GM19193 (cell line): ENCODE measurements around the gene HCRTR1.

Experiments used
- POLR2A ChIP-seq: IDR thresholded peaks from 4 replicates; pipeline ENCODE4 v1.6.1; 2011; ENCODE audit not compliant: insufficient read depth, insufficient read length; ENCODE audit errors: extremely low read depth

HCRTR1 gene

DNA sequence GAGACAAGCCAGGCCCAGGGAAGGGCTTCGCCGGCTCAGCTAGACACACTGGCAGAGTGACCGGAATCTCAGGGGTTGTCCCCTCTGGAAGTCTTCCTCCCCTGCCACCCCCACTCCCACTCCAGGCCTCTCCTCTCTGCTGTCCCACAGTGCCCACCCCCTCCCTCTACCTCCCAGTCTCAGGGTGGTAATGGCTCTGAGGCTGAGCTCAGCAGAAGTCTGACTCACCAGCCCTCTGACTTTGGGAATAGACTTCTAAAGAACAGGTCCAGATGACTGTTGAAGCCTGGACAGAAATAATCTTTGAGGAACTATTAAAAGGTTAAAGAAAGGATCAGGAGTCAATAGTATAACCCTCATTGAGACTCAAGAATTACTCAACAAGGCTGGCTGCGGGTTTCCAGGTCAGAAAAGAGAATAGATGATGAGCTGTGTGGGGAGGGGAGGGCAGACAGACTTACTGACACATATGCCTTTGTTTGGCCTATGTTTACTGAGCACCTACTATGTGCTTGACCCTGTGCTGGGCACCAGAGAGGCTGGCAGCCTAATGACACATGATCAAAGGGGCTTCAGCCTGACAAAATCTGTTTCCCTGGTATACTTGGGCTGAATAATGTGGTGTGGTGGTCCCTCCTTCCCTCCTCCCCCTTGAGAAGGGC is 8.2 kb downstream of the HCRTR1 start:
- TF ChIP-seq POLR2A = no peak

DNA sequence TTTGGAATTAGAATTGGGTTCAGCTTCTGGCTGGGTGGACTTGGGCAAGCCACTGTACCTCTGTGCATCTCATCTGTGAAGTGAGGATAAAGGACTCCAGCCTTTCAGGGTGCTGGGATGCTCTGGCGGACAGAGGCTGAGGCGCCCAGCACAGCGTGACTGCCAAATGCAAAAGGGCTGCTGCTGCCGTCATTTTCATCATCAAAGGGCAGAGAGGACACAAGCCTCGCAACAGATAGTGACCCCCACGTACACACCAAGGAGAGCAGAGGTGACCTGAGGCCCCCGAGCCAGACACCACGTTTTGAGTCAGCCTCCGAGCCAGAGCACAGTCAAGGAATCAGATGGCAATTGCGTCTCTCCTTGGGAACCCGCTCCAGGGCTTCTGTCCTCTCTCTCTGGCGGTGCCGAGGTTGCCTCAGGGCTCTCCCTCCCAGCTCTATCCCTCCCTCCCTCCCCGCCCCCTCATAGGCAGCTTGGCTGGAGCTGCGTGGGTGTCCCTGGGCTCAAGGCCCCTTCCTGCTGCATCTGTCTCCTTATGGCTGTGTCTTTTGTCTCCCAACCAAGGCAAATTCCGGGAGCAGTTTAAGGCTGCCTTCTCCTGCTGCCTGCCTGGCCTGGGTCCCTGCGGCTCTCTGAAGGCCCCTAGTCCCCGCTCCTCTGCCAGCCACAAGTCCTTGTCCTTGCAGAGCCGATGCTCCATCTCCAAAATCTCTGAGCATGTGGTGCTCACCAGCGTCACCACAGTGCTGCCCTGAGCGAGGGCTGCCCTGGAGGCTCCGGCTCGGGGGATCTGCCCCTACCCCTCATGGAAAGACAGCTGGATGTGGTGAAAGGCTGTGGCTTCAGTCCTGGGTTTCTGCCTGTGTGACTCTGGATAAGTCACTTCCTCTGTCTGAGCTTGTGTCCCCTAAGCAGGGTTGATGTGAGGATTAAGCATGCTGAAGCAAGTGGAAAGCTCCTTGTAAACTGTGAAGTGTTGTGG is 9.0 kb downstream of the HCRTR1 start:
- TF ChIP-seq POLR2A = no peak

GRCh38 chr1:31627301-31627929 is 9.9 kb downstream of the HCRTR1 start:
- TF ChIP-seq POLR2A = no peak

DNA sequence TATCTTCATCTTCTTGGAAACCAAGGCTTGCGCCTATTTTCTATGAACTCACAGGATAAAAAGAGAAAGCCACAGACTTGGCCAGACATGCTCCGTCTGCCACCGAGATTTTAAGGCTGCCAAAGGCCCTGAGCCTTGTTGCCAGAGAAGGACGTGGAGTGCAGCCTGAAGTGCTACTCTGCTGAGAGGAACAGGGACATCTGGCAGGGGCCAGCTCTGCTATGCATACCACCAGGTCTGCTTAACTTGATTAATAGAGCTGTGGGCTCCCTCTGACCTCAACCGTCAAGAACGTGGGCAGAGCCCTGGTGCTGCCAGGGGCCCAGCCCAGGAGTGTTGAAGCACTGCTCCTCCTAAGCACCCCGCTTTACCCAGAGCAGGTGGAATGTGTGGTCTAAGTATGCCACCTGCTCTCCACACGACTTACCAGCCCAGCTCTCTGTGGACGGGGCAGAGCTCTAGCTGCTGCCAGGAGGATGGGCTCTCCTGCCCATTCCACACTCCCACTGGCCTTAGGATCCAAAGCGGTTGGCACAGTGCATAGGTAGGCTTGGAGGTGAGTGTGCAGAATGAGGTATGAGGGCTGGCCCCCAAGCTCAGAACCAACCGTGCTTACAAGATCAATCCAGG is 10.6 kb downstream of the HCRTR1 start:
- no peak for TF ChIP-seq POLR2A

- TF ChIP-seq POLR2A = no peak
These were observed 11.6 kb downstream of the HCRTR1 start for GRCh38 chr1:31628931-31629556.

DNA sequence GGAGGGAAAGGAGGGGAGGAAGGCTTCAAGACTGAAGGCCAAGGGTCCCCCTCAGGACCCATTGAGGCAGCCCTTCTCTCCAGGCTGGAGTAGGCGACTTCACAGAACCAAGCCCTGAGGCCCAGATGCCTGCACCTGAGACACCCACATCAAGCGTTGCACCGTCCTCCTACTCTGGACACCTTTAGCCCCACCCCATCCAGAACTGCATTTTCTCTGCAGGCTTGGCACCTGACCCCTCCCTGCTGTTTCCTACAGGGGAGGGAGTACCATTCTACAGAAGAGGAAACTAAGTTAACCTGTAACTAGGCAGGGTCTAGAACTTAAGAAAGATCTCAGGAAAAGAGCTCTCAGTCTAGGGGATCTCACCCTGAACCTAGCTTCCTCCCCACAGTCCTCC is 15.2 kb downstream of the HCRTR1 start:
- no peak for TF ChIP-seq POLR2A

- TF ChIP-seq POLR2A = no peak
These were observed 15.6 kb downstream of the HCRTR1 start for GRCh38 chr1:31633117-31633516.

GRCh38 chr1:31637915-31638673 is 20.6 kb downstream of the HCRTR1 start:
- no peak for TF ChIP-seq POLR2A

DNA sequence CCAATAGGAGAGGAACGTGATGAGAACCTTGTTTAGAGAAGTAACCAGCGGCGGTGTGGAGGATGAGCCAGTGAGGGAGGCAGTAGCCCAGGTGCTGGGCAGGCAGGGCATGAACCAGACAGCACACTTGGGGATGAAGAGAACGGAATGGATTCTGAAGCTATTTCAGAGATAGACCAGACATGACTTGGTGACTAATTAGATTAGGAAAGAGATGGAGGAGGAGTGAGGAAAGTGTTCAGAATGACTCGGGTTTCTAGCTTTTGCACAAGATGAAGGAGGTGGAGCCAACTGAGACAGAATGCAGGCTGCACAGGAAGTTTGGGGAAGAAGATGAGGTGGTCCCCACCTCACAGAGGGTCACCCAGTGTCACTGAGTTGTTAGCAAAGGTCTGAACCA is 22.1 kb downstream of the HCRTR1 start:
- TF ChIP-seq POLR2A = no peak

GRCh38 chr1:31640179-31640578 is 22.7 kb downstream of the HCRTR1 start:
- TF ChIP-seq POLR2A = no peak

GRCh38 chr1:31640964-31641363 is 23.5 kb downstream of the HCRTR1 start:
- TF ChIP-seq POLR2A = no peak

GRCh38 chr1:31642366-31642765 is 24.9 kb downstream of the HCRTR1 start:
- no peak for TF ChIP-seq POLR2A

DNA sequence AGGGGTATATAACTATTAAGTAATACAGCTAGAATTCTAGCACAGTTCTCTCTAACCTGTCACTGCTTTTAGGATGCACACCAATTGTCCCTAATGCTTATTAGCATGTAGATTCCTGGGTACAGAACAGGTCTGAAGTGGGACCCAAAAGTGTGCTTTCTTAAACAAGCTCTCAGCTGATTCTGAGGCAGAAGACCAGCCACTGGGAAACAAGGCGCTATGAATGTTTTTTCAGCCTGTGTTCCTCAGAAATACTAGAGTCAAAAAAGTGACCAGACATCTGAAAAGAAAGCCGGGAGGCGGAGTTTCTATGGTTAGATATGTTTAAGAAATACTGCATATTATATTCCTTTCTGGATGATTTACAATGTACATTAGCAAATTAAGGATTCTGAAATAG is 25.4 kb downstream of the HCRTR1 start:
- no peak for TF ChIP-seq POLR2A
